Panc1 (cell line): Measurements from ENCODE around the gene KRT2. TPM values are rescaled to one million over a fixed set of nuclear protein-coding genes. Genes with fewer than 3 reads are reported as not detected.

Source experiments
- ATAC-seq: fragments of 200-7000 bp; cut with Tn5 transposase; 2 replicates; pipeline ENCODE4 v1.9.1; 2020; ENCODE audit warnings: mild to moderate bottlenecking, moderate library complexity
- BruUV-seq: library from RNA; stranded (reverse); fragments of 400-500 nt; replicated peaks from 2 replicates; lab custom pipeline; 2021; lab: Mats Ljungman, UMichigan
- CTCF ChIA-PET: fragments of 300-600 bp; sonication (Branson Sonifier 250); formaldehyde crosslinking; loops from one replicate; lab custom pipeline; 2022; ENCODE audit warnings: antibody characterized with exemption; lab: Charles Lee
- POLR2A ChIA-PET: fragments of 300-600 bp; sonication (Branson Sonifier 250); formaldehyde crosslinking; loops from one replicate; lab custom pipeline; 2022; ENCODE audit warnings: antibody characterized with exemption; lab: Charles Lee
- DNase-seq: peaks from one replicate; pipeline ENCODE4 v3.0.0-alpha.2; 2010; ENCODE audit warnings: low read depth, low spot score
- H3K27ac ChIP-seq: 2 replicates; pipeline ENCODE4 v1.5.1; 2011; ENCODE audit warnings: mild to moderate bottlenecking, low read length, inconsistent platforms
- H3K27me3 ChIP-seq: fragments of 200-500 bp; sonication (Bioruptor generic); 2 replicates; pipeline ENCODE4 v1.6.0; 2014; ENCODE audit warnings: low read length, inconsistent platforms; ENCODE audit not compliant: control insufficient read depth, insufficient read depth
- H3K36me3 ChIP-seq: fragments of 200-500 bp; sonication (Bioruptor generic); 2 replicates; pipeline ENCODE4 v1.5.1; 2014; ENCODE audit warnings: inconsistent platforms, mild to moderate bottlenecking, low read length, moderate library complexity; ENCODE audit not compliant: control insufficient read depth, insufficient read depth
- H3K4me1 ChIP-seq: 2 replicates; pipeline ENCODE4 v1.5.1; 2011; ENCODE audit warnings: inconsistent platforms, mild to moderate bottlenecking, low read length, moderate library complexity; ENCODE audit not compliant: control insufficient read depth, insufficient read depth
- H3K4me3 ChIP-seq, 2 experiments: 2 replicates each; pipeline ENCODE4 v1.5.1; 2011 to 2012; ENCODE audit warnings: low read depth in 2 of 2, low read length in 2 of 2, mild to moderate bottlenecking in 2 of 2, inconsistent platforms in 1 of 2, moderate library complexity in 1 of 2
- H3K9me3 ChIP-seq: fragments of 200-500 bp; sonication (Bioruptor generic); 2 replicates; pipeline ENCODE4 v1.5.1; 2014; ENCODE audit warnings: low read depth, mild to moderate bottlenecking, inconsistent platforms, low read length, moderate library complexity; ENCODE audit not compliant: control insufficient read depth, insufficient read depth
- CTCF ChIP-seq: fragments of 450-650 bp; IDR thresholded peaks from 2 replicates; pipeline ENCODE4 v1.5.1; 2017; ENCODE audit warnings: mild to moderate bottlenecking
- POLR2AphosphoS5 ChIP-seq: IDR thresholded peaks from 2 replicates; pipeline ENCODE4 v1.6.1; 2012; ENCODE audit warnings: mild to moderate bottlenecking, low read depth, low read length, moderate library complexity
- REST ChIP-seq, 2 experiments: IDR thresholded peaks; 2 replicates each; pipeline ENCODE4 v1.6.1; 2011 to 2012; ENCODE audit warnings: low read depth in 2 of 2, control low read depth in 1 of 2, low read length in 1 of 2, mild to moderate bottlenecking in 1 of 2, moderate library complexity in 1 of 2; ENCODE audit not compliant: insufficient read depth in 1 of 2
- SIN3A ChIP-seq: IDR thresholded peaks from 2 replicates; pipeline ENCODE4 v1.6.1; 2012; ENCODE audit warnings: low read depth, mild to moderate bottlenecking, low read length, moderate library complexity, borderline replicate concordance; ENCODE audit not compliant: insufficient read depth
- TCF7L2 ChIP-seq: IDR thresholded peaks from 2 replicates; pipeline ENCODE4 v1.6.1; 2011; ENCODE audit warnings: mild to moderate bottlenecking, low read depth, low read length, inconsistent platforms
- in situ Hi-C: cut with HindIII; loops from 2 replicates; pipeline ENCODE4 v1.10.0; 2016; ENCODE audit warnings: low sequenced_read_pairs, low pct_unique_long_range_greater_than_20kb
- intact Hi-C: fragments of 100-400 bp; cut with micrococcal nuclease; formaldehyde crosslinking; loops from one replicate; pipeline ENCODE4 v1.10.0; 2022; ENCODE audit not compliant: unreplicated experiment
- total RNA-seq: library from RNA; stranded (reverse); gene quantifications from one replicate; pipeline ENCODE4 v1.2.1, GENCODE V29; 2021; ENCODE audit not compliant: unreplicated experiment

Gene KRT2
- total RNA-seq, 1 experiment from 2014 or later, result 0.33 TPM

GRCh38 chr12:52611080-52611468, 40.9 kb downstream of the KRT2 start:
- ChIA-PET CTCF (no interaction called here), POLR2A (interaction anchor here (0.7 kb wide), 1 partner anchor 141 kb away, joined by 5 read pairs; no protein-coding TSS in a partner anchor)
- BruUV-seq, result no TSS peak
- Histone ChIP-seq H3K27ac (no peak overlapping the region), H3K27me3 (peaks cover 8% of the 10 kb centered on the region), H3K9me3 (no peaks in the 10 kb centered on the region), H3K4me1 (no peaks in the 10 kb centered on the region), H3K4me3 (no peak overlapping the region), H3K36me3 (no peaks in the 10 kb centered on the region)
- DNase-seq (no peak), ATAC-seq (no peak)
- intact Hi-C loops, result no loop called here
- no peak for TF ChIP-seq POLR2AphosphoS5
- TF ChIP-seq TCF7L2, result no peak
- no peak for TF ChIP-seq REST (IDR thresholded peaks at IDR 0.05; ENCODE audit: insufficient read depth in 1 of 2, low read depth in 2 of 2, low read length in 1 of 2)
- TF ChIP-seq SIN3A, result no peak
- TF ChIP-seq CTCF, result no peak
- in situ Hi-C loops, result no loop called here

- ChIA-PET POLR2A (no interaction called here), CTCF (interaction anchor here (1.1 kb wide), 1 partner anchor 262 kb away, joined by 3 read pairs; no protein-coding TSS in a partner anchor)
- no peak for TF ChIP-seq TCF7L2
- TF ChIP-seq SIN3A, result no peak
- TF ChIP-seq REST (IDR thresholded peaks at IDR 0.05; ENCODE audit: insufficient read depth in 1 of 2, low read depth in 2 of 2, low read length in 1 of 2), result no peak
- TF ChIP-seq CTCF, result no peak
- no peak for TF ChIP-seq POLR2AphosphoS5
- no peaks in the 10 kb centered on the region for H3K36me3 ChIP-seq
- H3K4me3 ChIP-seq, result no peak overlapping the region
- peaks cover 8% of the 10 kb centered on the region for H3K27me3 ChIP-seq
- intact Hi-C loops, result no loop called here
- no TSS peak for BruUV-seq
- no peak overlapping the region for H3K27ac ChIP-seq
- H3K4me1 ChIP-seq, result no peaks in the 10 kb centered on the region
- DNase-seq (no peak), ATAC-seq (no peak)
- H3K9me3 ChIP-seq, result no peaks in the 10 kb centered on the region
- in situ Hi-C loops, result no loop called here
Measured at GRCh38 chr12:52608826-52609630, 43.0 kb downstream of the KRT2 start.
